ENCODE measurements around the gene SNX18. TPM values are rescaled to one million over a fixed set of nuclear protein-coding genes. Genes with fewer than 3 reads are reported as not detected.

SNX18 gene
- total and polyA plus RNA-seq, 2 of the 8 experiments (the other 6 are each of a cell fraction or from before 2014, with no cell fraction given) = 5.8 to 17.7 TPM

DNA sequence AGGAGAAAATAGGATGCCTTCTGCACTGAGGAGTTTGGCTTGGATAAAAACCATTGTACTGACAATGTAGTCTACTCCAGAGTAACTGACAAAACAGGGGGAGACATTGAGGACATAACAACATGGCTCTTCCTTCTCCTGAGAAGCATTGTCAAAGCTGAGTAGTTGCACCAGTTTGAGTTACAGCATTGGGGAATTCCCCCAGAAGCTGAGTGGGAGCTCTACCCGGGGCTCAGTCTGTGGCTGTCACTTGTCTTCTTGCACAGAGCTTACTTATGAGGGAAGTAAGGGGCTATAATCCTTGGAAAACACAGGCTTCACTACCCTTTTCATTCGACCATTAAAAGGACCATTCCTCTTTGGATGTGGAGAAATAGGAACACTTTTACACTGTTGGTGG, 40.9 kb upstream of the SNX18 start (continued):
- TF ChIP-seq, protein P1, sequence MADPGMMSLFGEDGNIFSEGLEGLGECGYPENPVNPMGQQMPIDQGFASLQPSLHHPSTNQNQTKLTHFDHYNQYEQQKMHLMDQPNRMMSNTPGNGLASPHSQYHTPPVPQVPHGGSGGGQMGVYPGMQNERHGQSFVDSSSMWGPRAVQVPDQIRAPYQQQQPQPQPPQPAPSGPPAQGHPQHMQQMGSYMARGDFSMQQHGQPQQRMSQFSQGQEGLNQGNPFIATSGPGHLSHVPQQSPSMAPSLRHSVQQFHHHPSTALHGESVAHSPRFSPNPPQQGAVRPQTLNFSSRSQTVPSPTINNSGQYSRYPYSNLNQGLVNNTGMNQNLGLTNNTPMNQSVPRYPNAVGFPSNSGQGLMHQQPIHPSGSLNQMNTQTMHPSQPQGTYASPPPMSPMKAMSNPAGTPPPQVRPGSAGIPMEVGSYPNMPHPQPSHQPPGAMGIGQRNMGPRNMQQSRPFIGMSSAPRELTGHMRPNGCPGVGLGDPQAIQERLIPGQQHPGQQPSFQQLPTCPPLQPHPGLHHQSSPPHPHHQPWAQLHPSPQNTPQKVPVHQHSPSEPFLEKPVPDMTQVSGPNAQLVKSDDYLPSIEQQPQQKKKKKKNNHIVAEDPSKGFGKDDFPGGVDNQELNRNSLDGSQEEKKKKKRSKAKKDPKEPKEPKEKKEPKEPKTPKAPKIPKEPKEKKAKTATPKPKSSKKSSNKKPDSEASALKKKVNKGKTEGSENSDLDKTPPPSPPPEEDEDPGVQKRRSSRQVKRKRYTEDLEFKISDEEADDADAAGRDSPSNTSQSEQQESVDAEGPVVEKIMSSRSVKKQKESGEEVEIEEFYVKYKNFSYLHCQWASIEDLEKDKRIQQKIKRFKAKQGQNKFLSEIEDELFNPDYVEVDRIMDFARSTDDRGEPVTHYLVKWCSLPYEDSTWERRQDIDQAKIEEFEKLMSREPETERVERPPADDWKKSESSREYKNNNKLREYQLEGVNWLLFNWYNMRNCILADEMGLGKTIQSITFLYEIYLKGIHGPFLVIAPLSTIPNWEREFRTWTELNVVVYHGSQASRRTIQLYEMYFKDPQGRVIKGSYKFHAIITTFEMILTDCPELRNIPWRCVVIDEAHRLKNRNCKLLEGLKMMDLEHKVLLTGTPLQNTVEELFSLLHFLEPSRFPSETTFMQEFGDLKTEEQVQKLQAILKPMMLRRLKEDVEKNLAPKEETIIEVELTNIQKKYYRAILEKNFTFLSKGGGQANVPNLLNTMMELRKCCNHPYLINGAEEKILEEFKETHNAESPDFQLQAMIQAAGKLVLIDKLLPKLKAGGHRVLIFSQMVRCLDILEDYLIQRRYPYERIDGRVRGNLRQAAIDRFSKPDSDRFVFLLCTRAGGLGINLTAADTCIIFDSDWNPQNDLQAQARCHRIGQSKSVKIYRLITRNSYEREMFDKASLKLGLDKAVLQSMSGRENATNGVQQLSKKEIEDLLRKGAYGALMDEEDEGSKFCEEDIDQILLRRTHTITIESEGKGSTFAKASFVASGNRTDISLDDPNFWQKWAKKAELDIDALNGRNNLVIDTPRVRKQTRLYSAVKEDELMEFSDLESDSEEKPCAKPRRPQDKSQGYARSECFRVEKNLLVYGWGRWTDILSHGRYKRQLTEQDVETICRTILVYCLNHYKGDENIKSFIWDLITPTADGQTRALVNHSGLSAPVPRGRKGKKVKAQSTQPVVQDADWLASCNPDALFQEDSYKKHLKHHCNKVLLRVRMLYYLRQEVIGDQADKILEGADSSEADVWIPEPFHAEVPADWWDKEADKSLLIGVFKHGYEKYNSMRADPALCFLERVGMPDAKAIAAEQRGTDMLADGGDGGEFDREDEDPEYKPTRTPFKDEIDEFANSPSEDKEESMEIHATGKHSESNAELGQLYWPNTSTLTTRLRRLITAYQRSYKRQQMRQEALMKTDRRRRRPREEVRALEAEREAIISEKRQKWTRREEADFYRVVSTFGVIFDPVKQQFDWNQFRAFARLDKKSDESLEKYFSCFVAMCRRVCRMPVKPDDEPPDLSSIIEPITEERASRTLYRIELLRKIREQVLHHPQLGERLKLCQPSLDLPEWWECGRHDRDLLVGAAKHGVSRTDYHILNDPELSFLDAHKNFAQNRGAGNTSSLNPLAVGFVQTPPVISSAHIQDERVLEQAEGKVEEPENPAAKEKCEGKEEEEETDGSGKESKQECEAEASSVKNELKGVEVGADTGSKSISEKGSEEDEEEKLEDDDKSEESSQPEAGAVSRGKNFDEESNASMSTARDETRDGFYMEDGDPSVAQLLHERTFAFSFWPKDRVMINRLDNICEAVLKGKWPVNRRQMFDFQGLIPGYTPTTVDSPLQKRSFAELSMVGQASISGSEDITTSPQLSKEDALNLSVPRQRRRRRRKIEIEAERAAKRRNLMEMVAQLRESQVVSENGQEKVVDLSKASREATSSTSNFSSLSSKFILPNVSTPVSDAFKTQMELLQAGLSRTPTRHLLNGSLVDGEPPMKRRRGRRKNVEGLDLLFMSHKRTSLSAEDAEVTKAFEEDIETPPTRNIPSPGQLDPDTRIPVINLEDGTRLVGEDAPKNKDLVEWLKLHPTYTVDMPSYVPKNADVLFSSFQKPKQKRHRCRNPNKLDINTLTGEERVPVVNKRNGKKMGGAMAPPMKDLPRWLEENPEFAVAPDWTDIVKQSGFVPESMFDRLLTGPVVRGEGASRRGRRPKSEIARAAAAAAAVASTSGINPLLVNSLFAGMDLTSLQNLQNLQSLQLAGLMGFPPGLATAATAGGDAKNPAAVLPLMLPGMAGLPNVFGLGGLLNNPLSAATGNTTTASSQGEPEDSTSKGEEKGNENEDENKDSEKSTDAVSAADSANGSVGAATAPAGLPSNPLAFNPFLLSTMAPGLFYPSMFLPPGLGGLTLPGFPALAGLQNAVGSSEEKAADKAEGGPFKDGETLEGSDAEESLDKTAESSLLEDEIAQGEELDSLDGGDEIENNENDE (IDR thresholded peaks at IDR 0.05; ENCODE audit: insufficient replicate concordance, low read length) = no peak
- no peak for TF ChIP-seq BACH1 (IDR thresholded peaks at IDR 0.05; ENCODE audit: low read length)
- no peak for TF ChIP-seq CHD2 (IDR thresholded peaks at IDR 0.05; ENCODE audit: low read length)

All from H1 (cell line).